Neural crest cell (in vitro differentiated cells): ENCODE data around the gene HOXA9. TPM values are rescaled to one million over a fixed set of nuclear protein-coding genes. Genes with fewer than 3 reads are reported as not detected.

Experiments used
- DNase-seq: peaks from one replicate; pipeline ENCODE4 v3.0.0; 2021; ENCODE audit warnings: low read depth, mixed read lengths, low spot score
- H3K27ac Mint-ChIP-seq: one replicate; pipeline ENCODE4 v1.8.0; 2021; ENCODE audit warnings: mild to moderate bottlenecking, mixed read lengths; ENCODE audit not compliant: unreplicated experiment
- H3K27me3 Mint-ChIP-seq: 2 replicates; pipeline ENCODE4 v1.8.0; 2021; ENCODE audit warnings: low read depth, mild to moderate bottlenecking, mixed read lengths
- H3K36me3 Mint-ChIP-seq: 2 replicates; pipeline ENCODE4 v1.8.0; 2021; ENCODE audit warnings: low read depth, mild to moderate bottlenecking, mixed read lengths
- H3K4me1 Mint-ChIP-seq: 2 replicates; pipeline ENCODE4 v1.8.0; 2021; ENCODE audit warnings: mixed read lengths
- H3K4me3 Mint-ChIP-seq: one replicate; pipeline ENCODE4 v1.8.0; 2021; ENCODE audit warnings: mild to moderate bottlenecking, mixed read lengths
- H3K9me3 Mint-ChIP-seq: 2 replicates; pipeline ENCODE4 v1.8.0; 2021; ENCODE audit warnings: mixed read lengths
- total RNA-seq: library from RNA; stranded (reverse); gene quantifications from 2 replicates; pipeline ENCODE4 v1.2.1, GENCODE V29; 2021
- TF ChIP-seq, protein P1 (sequence below): fragments of 200-600 bp; sonication (generic); conservative IDR thresholded peaks from 2 replicates; pipeline ENCODE4 v1.5.0; 2021; ENCODE audit warnings: antibody characterized with exemption, mild to moderate bottlenecking

HOXA9 gene
- total RNA-seq, 1 donor from 2014 or later = 9.0 TPM

DNA sequence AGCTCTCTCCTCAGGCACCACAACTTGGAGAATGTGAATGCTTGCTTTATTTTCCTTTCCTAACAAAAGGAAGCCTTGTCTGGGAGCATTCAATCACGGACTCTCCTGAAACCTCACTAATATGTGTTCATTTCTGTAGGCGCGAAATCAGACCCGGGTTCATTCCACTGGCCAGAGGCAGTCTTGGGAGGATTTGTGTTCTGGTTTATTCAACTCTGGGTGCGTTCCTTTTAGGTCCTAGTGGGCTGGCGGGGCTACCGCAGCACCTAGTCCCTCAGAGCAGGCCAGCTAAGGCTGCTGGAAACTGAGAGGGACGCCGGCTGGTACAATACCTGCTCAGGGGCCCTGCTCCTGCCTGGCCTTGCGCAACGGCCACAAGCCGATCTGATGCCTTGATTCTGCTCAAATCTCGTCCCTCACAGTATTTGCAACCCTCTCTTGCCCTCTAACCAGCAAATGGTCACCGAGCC is 42.3 kb downstream of the HOXA9 start:
- Mint-ChIP-seq H3K36me3 (no peaks in the 10 kb centered on the region), H3K27ac (peak overlapping the region; percentile 10), H3K9me3 (no peaks in the 10 kb centered on the region), H3K27me3 (peaks cover 100% of the 10 kb centered on the region), H3K4me1 (peaks cover 22% of the 10 kb centered on the region), H3K4me3 (peak overlapping the region; percentile 83)
- TF ChIP-seq, protein P1, sequence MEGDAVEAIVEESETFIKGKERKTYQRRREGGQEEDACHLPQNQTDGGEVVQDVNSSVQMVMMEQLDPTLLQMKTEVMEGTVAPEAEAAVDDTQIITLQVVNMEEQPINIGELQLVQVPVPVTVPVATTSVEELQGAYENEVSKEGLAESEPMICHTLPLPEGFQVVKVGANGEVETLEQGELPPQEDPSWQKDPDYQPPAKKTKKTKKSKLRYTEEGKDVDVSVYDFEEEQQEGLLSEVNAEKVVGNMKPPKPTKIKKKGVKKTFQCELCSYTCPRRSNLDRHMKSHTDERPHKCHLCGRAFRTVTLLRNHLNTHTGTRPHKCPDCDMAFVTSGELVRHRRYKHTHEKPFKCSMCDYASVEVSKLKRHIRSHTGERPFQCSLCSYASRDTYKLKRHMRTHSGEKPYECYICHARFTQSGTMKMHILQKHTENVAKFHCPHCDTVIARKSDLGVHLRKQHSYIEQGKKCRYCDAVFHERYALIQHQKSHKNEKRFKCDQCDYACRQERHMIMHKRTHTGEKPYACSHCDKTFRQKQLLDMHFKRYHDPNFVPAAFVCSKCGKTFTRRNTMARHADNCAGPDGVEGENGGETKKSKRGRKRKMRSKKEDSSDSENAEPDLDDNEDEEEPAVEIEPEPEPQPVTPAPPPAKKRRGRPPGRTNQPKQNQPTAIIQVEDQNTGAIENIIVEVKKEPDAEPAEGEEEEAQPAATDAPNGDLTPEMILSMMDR = peak; percentile 13
- DNase-seq = no peak

DNA sequence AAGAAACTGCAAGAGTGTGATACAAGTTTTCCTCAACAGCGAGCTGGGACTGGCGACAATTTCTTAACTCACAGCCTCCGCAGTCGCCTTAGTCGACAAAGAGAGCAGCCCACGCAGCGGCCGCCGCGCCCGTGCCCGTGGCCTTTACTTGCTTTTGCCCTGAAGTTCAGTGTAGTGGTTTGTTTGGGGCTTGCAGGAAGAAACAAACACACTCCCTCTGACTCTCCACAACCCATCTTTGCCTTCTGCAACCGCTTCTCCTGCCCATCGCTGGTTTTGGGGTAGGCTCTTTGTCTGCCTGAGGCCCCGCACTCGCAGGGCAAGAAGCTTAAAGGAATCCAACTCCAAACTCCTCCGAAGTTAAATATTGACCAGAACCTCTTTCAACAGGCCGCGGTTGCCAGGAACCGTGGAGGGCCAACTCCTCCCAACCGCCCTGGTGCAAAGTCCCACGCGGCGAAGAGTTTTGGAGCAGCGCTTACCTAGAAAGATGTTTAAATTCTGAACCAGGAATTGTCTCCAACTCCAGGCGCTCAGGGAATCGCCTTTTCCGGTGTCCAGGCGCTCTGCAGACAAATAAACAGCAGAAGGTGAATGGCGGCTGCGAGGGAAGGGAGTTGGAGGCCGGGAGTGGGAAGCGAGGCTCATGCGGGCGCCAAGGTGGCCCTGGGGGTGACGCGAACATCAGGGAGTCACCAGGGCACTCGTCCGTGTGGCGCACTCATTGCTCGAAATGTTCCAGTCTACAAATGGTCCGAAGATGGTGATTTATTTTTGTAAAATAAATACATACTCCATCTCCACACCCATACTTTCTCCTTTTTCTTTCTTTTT is 43.0 kb downstream of the HOXA9 start:
- DNase-seq = peak; percentile 9
- Mint-ChIP-seq H3K4me3 (peak overlapping the region; percentile 83), H3K27ac (peak overlapping the region; percentile 43), H3K9me3 (no peaks in the 10 kb centered on the region), H3K36me3 (no peaks in the 10 kb centered on the region), H3K4me1 (peaks cover 22% of the 10 kb centered on the region), H3K27me3 (peaks cover 100% of the 10 kb centered on the region)
- TF ChIP-seq, protein P1 = no peak

DNA sequence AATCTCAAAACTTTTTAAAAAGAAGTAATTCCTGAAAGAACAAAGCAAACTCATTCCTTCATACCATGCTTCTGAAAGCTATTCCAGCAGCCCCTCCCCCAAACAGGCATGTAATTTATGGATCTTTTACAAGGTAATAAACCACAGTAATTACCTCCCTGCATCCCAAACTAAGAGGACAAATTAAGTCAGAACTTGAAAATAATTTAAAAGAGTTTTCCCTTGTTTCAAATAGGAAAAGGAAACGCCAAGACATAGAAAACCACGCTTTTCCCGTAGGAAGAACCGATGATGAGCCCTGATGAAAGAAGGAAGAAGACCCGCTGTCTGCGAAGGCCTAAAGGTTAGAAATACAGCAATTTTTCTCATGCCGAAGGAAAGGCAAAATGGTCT is 43.7 kb downstream of the HOXA9 start:
- H3K4me1 Mint-ChIP-seq = peaks cover 21% of the 10 kb centered on the region
- TF ChIP-seq, protein P1 = no peak
- H3K27ac Mint-ChIP-seq = peak overlapping the region; percentile 43
- H3K27me3 Mint-ChIP-seq = peaks cover 100% of the 10 kb centered on the region
- no peaks in the 10 kb centered on the region for H3K36me3 Mint-ChIP-seq
- no peak for DNase-seq
- no peaks in the 10 kb centered on the region for H3K9me3 Mint-ChIP-seq
- H3K4me3 Mint-ChIP-seq = peak overlapping the region; percentile 83

DNA sequence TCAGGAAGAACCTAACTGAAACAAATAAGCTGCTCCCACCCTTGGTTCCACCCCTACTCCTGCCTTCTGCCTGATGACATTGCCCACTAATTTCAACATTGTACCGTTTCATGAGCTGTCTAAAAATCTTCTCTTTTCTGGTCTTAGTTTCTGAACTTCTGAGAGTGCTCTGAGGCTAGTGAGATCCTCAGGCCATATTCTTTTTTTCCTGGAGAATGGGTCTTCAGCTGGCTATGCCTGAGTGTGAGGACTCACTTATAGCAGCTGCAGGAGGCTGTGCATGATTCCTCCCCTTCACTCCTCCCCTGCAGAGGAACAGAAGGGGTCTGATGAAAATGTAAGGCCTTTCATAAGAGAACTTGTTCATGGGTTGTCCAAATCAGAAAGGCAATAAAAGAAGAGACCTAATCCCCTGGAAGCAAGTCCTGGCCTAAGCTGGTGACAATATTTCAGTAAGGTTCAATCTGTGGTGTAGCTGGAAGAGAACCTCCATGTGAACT is 45.9 kb downstream of the HOXA9 start:
- Mint-ChIP-seq H3K36me3 (no peaks in the 10 kb centered on the region), H3K9me3 (no peaks in the 10 kb centered on the region), H3K27me3 (peaks cover 100% of the 10 kb centered on the region), H3K4me1 (peaks cover 22% of the 10 kb centered on the region), H3K27ac (no peak overlapping the region), H3K4me3 (peak overlapping the region; percentile 82)
- TF ChIP-seq, protein P1 = no peak
- DNase-seq = no peak

DNA sequence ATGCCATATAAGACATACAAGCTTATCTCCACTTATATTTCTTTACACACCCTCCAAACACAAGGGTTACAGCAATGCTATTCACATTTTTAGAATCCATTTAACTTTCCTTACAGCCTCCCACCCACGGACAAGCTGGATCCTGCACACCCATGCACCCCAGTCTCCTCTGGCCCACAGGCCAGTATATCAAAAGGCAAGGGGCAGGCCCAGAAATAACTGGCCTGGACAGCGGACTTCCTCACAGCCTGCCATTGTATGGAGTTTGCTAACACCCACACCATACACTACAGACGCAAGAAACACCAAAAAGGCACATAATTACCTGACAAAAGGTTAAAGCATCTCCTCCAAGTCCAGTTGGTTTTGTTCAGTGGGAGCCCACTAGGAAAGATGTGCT is 46.8 kb downstream of the HOXA9 start:
- peaks cover 97% of the 10 kb centered on the region for H3K27me3 Mint-ChIP-seq
- no peak for DNase-seq
- no peaks in the 10 kb centered on the region for H3K9me3 Mint-ChIP-seq
- TF ChIP-seq, protein P1 = no peak
- no peak overlapping the region for H3K27ac Mint-ChIP-seq
- H3K4me1 Mint-ChIP-seq = peaks cover 16% of the 10 kb centered on the region
- peak overlapping the region; percentile 82 for H3K4me3 Mint-ChIP-seq
- no peaks in the 10 kb centered on the region for H3K36me3 Mint-ChIP-seq
